Kidney (tissue), 14 donors: Measurements from ENCODE around the gene PLCH2. TPM values are rescaled to one million over a fixed set of nuclear protein-coding genes. Genes with fewer than 3 reads are reported as not detected.

Experiments
- DNase-seq, 5 donors: peaks; one replicate each; pipeline ENCODE4 v3.0.0-alpha.2; 2013 to 2020
- FAIRE-seq: peaks from 2 replicates; lab custom pipeline; 2012; peaks lifted over from hg19 to GRCh38; lab: Jason Lieb, UNC
- H3K27ac ChIP-seq, 2 donors: one replicate each; pipeline ENCODE4 v1.7.0; 2013; ENCODE audit warnings: low read depth in 2 of 2, low read length in 2 of 2, inconsistent platforms in 1 of 2
- H3K27me3 ChIP-seq: one replicate; pipeline ENCODE4 v1.7.1; 2013; ENCODE audit warnings: low read length, inconsistent platforms; ENCODE audit not compliant: control insufficient read depth, insufficient read depth
- H3K36me3 ChIP-seq, 3 donors: one replicate each; pipeline versions ENCODE4 v1.7.0 to v1.7.1; 2013; ENCODE audit warnings: low read length in 3 of 3, control low read depth in 1 of 3, inconsistent platforms in 1 of 3; ENCODE audit not compliant: insufficient read depth in 3 of 3, control insufficient read depth in 2 of 3
- H3K4me1 ChIP-seq, 3 donors: one replicate each; pipeline versions ENCODE4 v1.7.0 to v1.7.1; 2013; ENCODE audit warnings: low read length in 3 of 3, inconsistent platforms in 1 of 3, low read depth in 1 of 3; ENCODE audit not compliant: control insufficient read depth in 2 of 3, insufficient read depth in 2 of 3
- H3K4me3 ChIP-seq, 3 donors: one replicate each; pipeline versions ENCODE4 v1.7.0 to v1.8.1; 2013; ENCODE audit warnings: low read length in 3 of 3, control low read depth in 1 of 3, inconsistent platforms in 1 of 3
- H3K9ac ChIP-seq, 3 donors: one replicate each; pipeline versions ENCODE4 v1.7.0 to v1.7.1; 2013; ENCODE audit warnings: low read length in 3 of 3, control low read depth in 1 of 3, inconsistent platforms in 1 of 3
- H3K9me3 ChIP-seq, 3 donors: one replicate each; pipeline versions ENCODE4 v1.7.0 to v1.7.1; 2013; ENCODE audit warnings: low read length in 3 of 3, control low read depth in 1 of 3, inconsistent platforms in 1 of 3; ENCODE audit not compliant: control insufficient read depth in 2 of 3, insufficient read depth in 1 of 3
- CTCF ChIP-seq: IDR thresholded peaks from 3 replicates; pipeline ENCODE4 v1.5.1; 2012; ENCODE audit warnings: mild to moderate bottlenecking, moderate library complexity, borderline replicate concordance; ENCODE audit not compliant: insufficient read depth; ENCODE audit errors: extremely low read depth
- intact Hi-C: fragments of 100-400 bp; cut with DNase I; formaldehyde crosslinking; loops from one replicate; pipeline ENCODE4 v1.11.1; 2022
- polyA plus RNA-seq: library from polyadenylated mRNA; stranded (reverse); fragments of 350-450 nt; fragmentation: Illumina TruSeq; extraction: RNeasy Lipid Tissue Mini Kit (QIAGEN cat#74804); gene quantifications from one replicate; pipeline ENCODE4 v1.2.3, GENCODE V29; 2014; ENCODE audit warnings: low read depth, low replicate concordance; ENCODE audit not compliant: insufficient read depth
- total RNA-seq: library from RNA; stranded (reverse); fragmentation: NEBNext Ultra II Directional; extraction: Animal tissue kit (Norgen Biotek cat#: 25700); gene quantifications from one replicate; pipeline ENCODE4 v1.2.1, GENCODE V29; 2021
- donor health status: control.
- donor health status: control.
- donor health status: control.
- donor health status: control.
- donor health status: control.
- donor health status: DM: yes; HTN: yes; CAD: no.
- donor health status: Normal renal cell carcinoma (clear cell type).

The PLCH2 gene
- total and polyA plus RNA-seq, 2 donors from 2014 or later = 7.4 to 8.7 TPM

GRCh38 chr1:2544875-2545640 is 69.0 kb downstream of the PLCH2 start:
- Histone ChIP-seq H3K9me3 (no peaks in the 10 kb centered on the region), H3K27me3 (no peaks in the 10 kb centered on the region), H3K4me3 (no peak overlapping the region), H3K9ac (no peak overlapping the region), H3K4me1 (peaks cover 0 to 36% (median 18%) of the 10 kb centered on the region in 3 donors), H3K27ac (no peak overlapping the region), H3K36me3 (no peaks in the 10 kb centered on the region)
- DNase-seq = no peak
- TF ChIP-seq CTCF = no peak
- no peak for FAIRE-seq
- intact Hi-C loops = loop anchor here (10.0 kb wide), 1 partner anchor 130 kb away; the partner anchor contains the start of gene PEX10

GRCh38 chr1:2545754-2546514 is 69.8 kb downstream of the PLCH2 start:
- Histone ChIP-seq H3K36me3 (no peaks in the 10 kb centered on the region), H3K9ac (no peak overlapping the region), H3K9me3 (no peaks in the 10 kb centered on the region), H3K4me1 (peaks cover 0 to 36% (median 18%) of the 10 kb centered on the region in 3 donors), H3K4me3 (peak overlapping the region in 2 of 3 donors; percentile 28 to 61), H3K27me3 (no peaks in the 10 kb centered on the region), H3K27ac (peak overlapping the region; percentile 86 to 91)
- FAIRE-seq (no peak), DNase-seq (peak; percentile 93 to 97 (median 94))
- TF ChIP-seq CTCF = no peak
- intact Hi-C loops = loop anchor here (10.0 kb wide), 1 partner anchor 131 kb away; the partner anchor contains the start of gene PEX10

- Histone ChIP-seq H3K36me3 (no peaks in the 10 kb centered on the region), H3K4me3 (peak overlapping the region in 2 of 3 donors; percentile 28 to 61), H3K27me3 (no peaks in the 10 kb centered on the region), H3K4me1 (peaks cover 0 to 36% (median 18%) of the 10 kb centered on the region in 3 donors), H3K9ac (peak overlapping the region in 1 of 3 donors; percentile 41), H3K9me3 (no peaks in the 10 kb centered on the region), H3K27ac (peak overlapping the region; percentile 91 to 99)
- FAIRE-seq (no peak), DNase-seq (peak; percentile 74 to 96 (median 89))
- no peak for TF ChIP-seq CTCF
- intact Hi-C loops = loop anchor here (10.0 kb wide), 1 partner anchor 132 kb away; the partner anchor contains the start of gene PEX10
Observed at GRCh38 chr1:2546515-2547209, 70.6 kb downstream of the PLCH2 start.
